Tibial nerve (tissue), 4 donors: Measurements from ENCODE around the gene GFRAL. TPM values are rescaled to one million over a fixed set of nuclear protein-coding genes. Genes with fewer than 3 reads are reported as not detected.

Source experiments
- DNase-seq, 2 donors: peaks; one replicate each; pipeline ENCODE4 v3.0.0-alpha.2; 2019; ENCODE audit warnings: low spot score in 2 of 2
- H3K27ac ChIP-seq, 4 donors: fragments of 200-600 bp; sonication (generic) in 3 of 4; one replicate each; pipeline ENCODE4 v1.5.1; 2017 to 2019; ENCODE audit warnings: mild to moderate bottlenecking in 1 of 4
- H3K27me3 ChIP-seq, 2 donors: fragments of 200-600 bp; sonication (generic) in 1 of 2; one replicate each; pipeline versions ENCODE4 v1.5.1 to v1.6.0; 2017 to 2019
- H3K36me3 ChIP-seq, 3 donors: fragments of 200-600 bp; sonication (generic); one replicate each; pipeline ENCODE4 v1.5.1; 2018 to 2019
- H3K4me1 ChIP-seq, 4 donors: fragments of 200-600 bp; sonication (generic) in 3 of 4; one replicate each; pipeline ENCODE4 v1.5.1; 2017 to 2019
- H3K4me3 ChIP-seq, 4 donors: fragments of 200-600 bp; sonication (generic) in 3 of 4; one replicate each; pipeline ENCODE4 v1.5.1; 2017 to 2019; ENCODE audit warnings: mild to moderate bottlenecking in 1 of 4, moderate library complexity in 1 of 4
- H3K9me3 ChIP-seq, 4 donors: fragments of 200-600 bp; sonication (generic) in 3 of 4; one replicate each; pipeline ENCODE4 v1.5.1; 2017 to 2019
- EP300 ChIP-seq, 2 donors: sonication (generic); formaldehyde crosslinking; IDR thresholded peaks; one replicate each; pipeline ENCODE4 v1.6.1; 2017; ENCODE audit warnings: antibody characterized with exemption in 2 of 2, mild to moderate bottlenecking in 1 of 2
- POLR2A ChIP-seq, 2 donors: fragments of 450-650 bp; IDR thresholded peaks; one replicate each; pipeline ENCODE4 v1.6.1; 2017; ENCODE audit warnings: antibody characterized with exemption in 2 of 2, mild to moderate bottlenecking in 2 of 2, moderate library complexity in 2 of 2
- WGBS, 2 donors: methylation state at CpG; one replicate each; pipeline ENCODE4 v1.1.5; 2018; 5-methylcytosine and 5-hydroxymethylcytosine counted together
- total RNA-seq, 4 donors: library from RNA; depleted of rRNA; stranded (reverse); fragments of >200 nt; gene quantifications; one replicate each; pipeline ENCODE4 v1.1.0, GENCODE V29; 2016
- TF ChIP-seq, protein P1 (sequence below), 5 experiments: fragments of 200-600 bp in 3 of 5; fragments of 450-650 bp in 2 of 5; sonication (generic) in 3 of 5; IDR thresholded peaks; one replicate each; pipeline ENCODE4 v1.5.1; 2016 to 2019; ENCODE audit warnings: antibody characterized with exemption in 5 of 5, mild to moderate bottlenecking in 3 of 5, moderate library complexity in 2 of 5

The GFRAL gene, protein sequence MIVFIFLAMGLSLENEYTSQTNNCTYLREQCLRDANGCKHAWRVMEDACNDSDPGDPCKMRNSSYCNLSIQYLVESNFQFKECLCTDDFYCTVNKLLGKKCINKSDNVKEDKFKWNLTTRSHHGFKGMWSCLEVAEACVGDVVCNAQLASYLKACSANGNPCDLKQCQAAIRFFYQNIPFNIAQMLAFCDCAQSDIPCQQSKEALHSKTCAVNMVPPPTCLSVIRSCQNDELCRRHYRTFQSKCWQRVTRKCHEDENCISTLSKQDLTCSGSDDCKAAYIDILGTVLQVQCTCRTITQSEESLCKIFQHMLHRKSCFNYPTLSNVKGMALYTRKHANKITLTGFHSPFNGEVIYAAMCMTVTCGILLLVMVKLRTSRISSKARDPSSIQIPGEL
- total RNA-seq, result not detected

DNA sequence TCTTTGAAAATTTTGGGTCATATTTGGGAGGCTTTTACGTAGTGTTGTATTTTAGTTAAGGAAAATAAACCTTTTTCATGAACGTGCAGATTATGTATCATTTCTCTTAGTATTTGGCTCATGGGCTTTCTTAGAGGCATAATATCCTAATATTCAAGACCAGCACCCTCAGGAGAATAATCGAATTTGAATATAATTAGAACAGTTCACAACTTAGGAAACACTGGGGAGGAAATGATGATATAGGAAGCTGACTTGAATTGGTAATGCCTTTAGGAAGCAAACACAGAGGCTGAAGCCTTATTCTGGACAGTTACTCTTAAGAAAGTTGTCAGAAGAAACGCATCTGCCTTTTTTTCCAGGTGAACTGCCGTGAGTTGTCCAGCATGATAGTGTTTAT is at the start of gene GFRAL:
Gene GFRAL (plus strand): TSS at position 301 of the 400 bp plus-strand sequence. CDS start 86 bp downstream, at position 387.
- Histone ChIP-seq H3K27ac (no peak within 1 kb of the TSS), H3K27me3 (no peaks in the 10 kb centered on the region), H3K4me3 (no peak within 1 kb of the TSS), H3K36me3 (no peaks in the 10 kb centered on the region), H3K9me3 (no peaks in the 10 kb centered on the region), H3K4me1 (no peaks in the 10 kb centered on the region)
- 74 to 79% methylated on average over 5 of the region's 5 CpGs for WGBS, 2 donors
- no peak for TF ChIP-seq EP300 (IDR thresholded peaks at IDR 0.05)
- TF ChIP-seq, protein P1, sequence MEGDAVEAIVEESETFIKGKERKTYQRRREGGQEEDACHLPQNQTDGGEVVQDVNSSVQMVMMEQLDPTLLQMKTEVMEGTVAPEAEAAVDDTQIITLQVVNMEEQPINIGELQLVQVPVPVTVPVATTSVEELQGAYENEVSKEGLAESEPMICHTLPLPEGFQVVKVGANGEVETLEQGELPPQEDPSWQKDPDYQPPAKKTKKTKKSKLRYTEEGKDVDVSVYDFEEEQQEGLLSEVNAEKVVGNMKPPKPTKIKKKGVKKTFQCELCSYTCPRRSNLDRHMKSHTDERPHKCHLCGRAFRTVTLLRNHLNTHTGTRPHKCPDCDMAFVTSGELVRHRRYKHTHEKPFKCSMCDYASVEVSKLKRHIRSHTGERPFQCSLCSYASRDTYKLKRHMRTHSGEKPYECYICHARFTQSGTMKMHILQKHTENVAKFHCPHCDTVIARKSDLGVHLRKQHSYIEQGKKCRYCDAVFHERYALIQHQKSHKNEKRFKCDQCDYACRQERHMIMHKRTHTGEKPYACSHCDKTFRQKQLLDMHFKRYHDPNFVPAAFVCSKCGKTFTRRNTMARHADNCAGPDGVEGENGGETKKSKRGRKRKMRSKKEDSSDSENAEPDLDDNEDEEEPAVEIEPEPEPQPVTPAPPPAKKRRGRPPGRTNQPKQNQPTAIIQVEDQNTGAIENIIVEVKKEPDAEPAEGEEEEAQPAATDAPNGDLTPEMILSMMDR (IDR thresholded peaks at IDR 0.05), result no peak
- TF ChIP-seq POLR2A (IDR thresholded peaks at IDR 0.05), result no peak
- DNase-seq, result no peak

DNA sequence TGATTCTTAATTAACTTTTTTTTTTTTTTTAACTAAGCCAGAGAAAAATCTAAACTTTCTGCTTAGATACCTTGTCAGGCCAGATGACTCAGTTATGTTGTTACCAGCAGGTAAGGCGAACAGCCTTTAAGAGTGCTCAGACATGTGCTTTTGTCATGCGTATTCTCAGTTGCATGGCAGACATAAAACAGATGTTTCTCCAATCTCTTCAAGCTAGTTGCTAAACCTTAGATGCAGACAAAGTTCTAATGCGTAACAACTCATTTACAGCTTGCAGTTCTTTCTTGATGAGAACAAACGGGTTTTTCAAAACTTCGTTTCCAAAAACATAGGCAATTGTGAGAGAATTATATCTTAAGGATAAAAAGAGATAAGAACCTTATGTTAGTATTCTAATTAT is 49.6 kb upstream of the GFRAL start:
- no peaks in the 10 kb centered on the region for H3K9me3 ChIP-seq
- no peak overlapping the region for H3K4me3 ChIP-seq
- TF ChIP-seq POLR2A (IDR thresholded peaks at IDR 0.05) (no peak), EP300 (IDR thresholded peaks at IDR 0.05) (no peak)
- H3K36me3 ChIP-seq, result no peaks in the 10 kb centered on the region
- H3K27me3 ChIP-seq, result no peaks in the 10 kb centered on the region
- DNase-seq, result no peak
- peaks cover 0 to 11% (median 0%) of the 10 kb centered on the region in 4 donors for H3K4me1 ChIP-seq
- H3K27ac ChIP-seq, result no peak overlapping the region
- 90 to 91% methylated on average over 5 of the region's 5 CpGs for WGBS, 2 donors

DNA sequence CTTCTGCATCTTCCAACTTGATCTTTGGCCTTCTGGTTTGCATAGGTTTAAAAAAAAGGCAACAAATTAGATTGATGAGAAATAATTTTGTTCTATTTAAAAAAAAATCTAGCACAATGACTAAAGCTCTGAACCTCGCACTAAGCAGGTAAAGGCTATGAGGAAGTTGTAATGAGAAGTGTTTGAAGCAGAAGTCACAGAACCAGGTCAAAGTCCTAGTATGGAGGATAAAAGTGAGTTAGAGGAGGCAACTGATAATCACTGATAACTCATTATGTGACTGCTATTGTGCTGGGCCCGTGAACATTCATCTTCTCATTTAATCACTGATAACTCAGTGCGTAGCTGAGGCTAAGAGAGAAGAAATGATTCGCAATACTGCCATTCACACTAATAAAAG is 46.1 kb upstream of the GFRAL start:
- no peak overlapping the region for H3K27ac ChIP-seq
- no peaks in the 10 kb centered on the region for H3K27me3 ChIP-seq
- 86 to 96% methylated on average over 4 of the region's 4 CpGs for WGBS, 2 donors
- DNase-seq, result no peak
- TF ChIP-seq POLR2A (IDR thresholded peaks at IDR 0.05) (no peak), EP300 (IDR thresholded peaks at IDR 0.05) (no peak)
- TF ChIP-seq, protein P1 (IDR thresholded peaks at IDR 0.05), result no peak
- peaks cover 0 to 11% (median 0%) of the 10 kb centered on the region in 4 donors for H3K4me1 ChIP-seq
- H3K36me3 ChIP-seq, result no peaks in the 10 kb centered on the region
- H3K9me3 ChIP-seq, result no peaks in the 10 kb centered on the region
- H3K4me3 ChIP-seq, result no peak overlapping the region

DNA sequence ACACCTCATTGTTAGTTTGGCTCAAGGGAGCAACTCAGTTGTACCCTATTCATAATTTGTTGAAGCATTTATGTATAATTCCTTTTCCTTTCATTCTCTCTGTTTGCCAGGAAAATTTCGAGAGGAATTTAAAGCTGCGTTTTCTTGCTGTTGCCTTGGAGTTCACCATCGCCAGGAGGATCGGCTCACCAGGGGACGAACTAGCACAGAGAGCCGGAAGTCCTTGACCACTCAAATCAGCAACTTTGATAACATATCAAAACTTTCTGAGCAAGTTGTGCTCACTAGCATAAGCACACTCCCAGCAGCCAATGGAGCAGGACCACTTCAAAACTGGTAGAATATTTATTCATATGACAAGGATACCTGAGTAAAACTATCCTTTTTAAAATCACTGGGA is 45.2 kb upstream of the GFRAL start:
- no peak overlapping the region for H3K27ac ChIP-seq
- H3K4me3 ChIP-seq, result no peak overlapping the region
- peaks cover 0 to 5% (median 0%) of the 10 kb centered on the region in 4 donors for H3K4me1 ChIP-seq
- 77 to 81% methylated on average over 6 of the region's 6 CpGs for WGBS, 2 donors
- TF ChIP-seq EP300 (IDR thresholded peaks at IDR 0.05) (no peak), POLR2A (IDR thresholded peaks at IDR 0.05) (no peak)
- TF ChIP-seq, protein P1 (IDR thresholded peaks at IDR 0.05), result no peak
- H3K9me3 ChIP-seq, result no peaks in the 10 kb centered on the region
- no peaks in the 10 kb centered on the region for H3K27me3 ChIP-seq
- no peaks in the 10 kb centered on the region for H3K36me3 ChIP-seq
- DNase-seq, result no peak

DNA sequence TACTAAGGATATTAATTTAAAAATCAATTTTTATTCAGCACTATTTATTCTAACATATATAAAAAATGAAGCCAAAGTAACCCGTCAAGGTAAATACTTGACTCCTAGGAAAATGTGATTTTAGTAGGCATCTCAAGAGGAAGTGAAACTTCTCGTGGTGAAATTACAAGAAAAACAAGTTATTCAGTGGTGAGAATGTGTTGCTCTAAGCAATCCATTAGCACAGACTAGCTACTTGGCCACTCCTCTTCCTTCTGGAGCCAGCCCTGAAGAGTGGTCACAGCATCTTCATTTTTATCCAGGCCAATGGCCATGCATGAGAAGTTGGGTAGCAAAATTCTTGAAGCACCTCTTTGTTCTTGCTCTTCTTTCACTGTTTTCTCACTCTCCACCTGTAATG is 40.4 kb upstream of the GFRAL start:
- Histone ChIP-seq H3K27me3 (no peaks in the 10 kb centered on the region), H3K36me3 (no peaks in the 10 kb centered on the region), H3K4me3 (no peak overlapping the region), H3K9me3 (no peaks in the 10 kb centered on the region), H3K4me1 (no peaks in the 10 kb centered on the region), H3K27ac (no peak overlapping the region)
- WGBS, 2 donors, result 81 to 83% methylated on average over 2 of the region's 2 CpGs
- TF ChIP-seq POLR2A (IDR thresholded peaks at IDR 0.05), result no peak
- TF ChIP-seq, protein P1 (IDR thresholded peaks at IDR 0.05), result no peak
- no peak for TF ChIP-seq EP300 (IDR thresholded peaks at IDR 0.05)
- DNase-seq, result no peak
